Neural progenitor cell (in vitro differentiated cells): ENCODE data around the gene GABRR3. TPM values are rescaled to one million over a fixed set of nuclear protein-coding genes. Genes with fewer than 3 reads are reported as not detected.

Experiments used
- DNase-seq: peaks from one replicate; pipeline ENCODE4 v3.0.0-alpha.2; 2016; ENCODE audit warnings: low spot score
- H2AFZ ChIP-seq: fragments of 200-600 bp; sonication (generic); replicated peaks from 2 replicates; pipeline ENCODE4 v1.6.1; 2016; ENCODE audit warnings: antibody characterized with exemption
- H3F3A ChIP-seq: fragments of 200-600 bp; sonication (generic); 2 replicates; pipeline ENCODE4 v1.6.1; 2016; ENCODE audit warnings: antibody characterized with exemption, low read depth
- H3K27ac ChIP-seq: fragments of 200-600 bp; sonication (generic); 2 replicates; pipeline ENCODE4 v1.5.1; 2016; ENCODE audit warnings: mild to moderate bottlenecking
- H3K27me3 ChIP-seq: fragments of 200-600 bp; sonication (generic); 2 replicates; pipeline ENCODE4 v1.6.1; 2016; ENCODE audit warnings: mild to moderate bottlenecking, moderate library complexity
- H3K36me3 ChIP-seq: fragments of 200-600 bp; sonication (generic); 2 replicates; pipeline ENCODE4 v1.5.1; 2016
- H3K4me1 ChIP-seq: fragments of 200-600 bp; sonication (generic); 2 replicates; pipeline ENCODE4 v1.6.1; 2016; ENCODE audit warnings: mixed run types
- H3K4me2 ChIP-seq: fragments of 200-600 bp; sonication (generic); 2 replicates; pipeline ENCODE4 v1.6.1; 2016
- H3K4me3 ChIP-seq: fragments of 200-600 bp; sonication (generic); 2 replicates; pipeline ENCODE4 v1.5.1; 2016
- H3K79me2 ChIP-seq: fragments of 200-600 bp; sonication (generic); 2 replicates; pipeline ENCODE4 v1.6.1; 2016; ENCODE audit warnings: low read depth
- H3K9ac ChIP-seq: fragments of 200-600 bp; sonication (generic); 2 replicates; pipeline ENCODE4 v1.6.1; 2016
- H3K9me3 ChIP-seq: fragments of 200-600 bp; sonication (generic); 2 replicates; pipeline ENCODE4 v1.5.1; 2016; ENCODE audit warnings: low read depth
- H4K20me1 ChIP-seq: fragments of 200-600 bp; sonication (generic); 2 replicates; pipeline ENCODE4 v1.6.1; 2016; ENCODE audit warnings: low read depth
- H3K27ac Mint-ChIP-seq: 3 replicates; pipeline ENCODE4 v1.8.0; 2021; ENCODE audit warnings: mixed read lengths
- H3K27me3 Mint-ChIP-seq: 2 replicates; pipeline ENCODE4 v1.8.0; 2022; ENCODE audit warnings: low read depth, mild to moderate bottlenecking, inconsistent platforms, moderate library complexity, mixed read lengths; ENCODE audit not compliant: insufficient read depth
- H3K36me3 Mint-ChIP-seq: 3 replicates; pipeline ENCODE4 v1.8.0; 2021; ENCODE audit warnings: mixed read lengths
- H3K4me1 Mint-ChIP-seq: 3 replicates; pipeline ENCODE4 v1.8.0; 2021; ENCODE audit warnings: mixed read lengths
- H3K4me3 Mint-ChIP-seq: 3 replicates; pipeline ENCODE4 v1.8.0; 2021; ENCODE audit warnings: mild to moderate bottlenecking, moderate library complexity, mixed read lengths
- H3K9me3 Mint-ChIP-seq: 3 replicates; pipeline ENCODE4 v1.8.0; 2020; ENCODE audit warnings: mixed read lengths
- EZH2 ChIP-seq: fragments of 200-600 bp; sonication (generic); IDR thresholded peaks from 2 replicates; pipeline ENCODE4 v1.6.1; 2017; ENCODE audit warnings: antibody characterized with exemption, mild to moderate bottlenecking, moderate library complexity
- EZH2phosphoT487 ChIP-seq: fragments of 200-600 bp; sonication (generic); IDR thresholded peaks from 2 replicates; pipeline ENCODE4 v1.6.1; 2017; ENCODE audit warnings: antibody characterized with exemption
- total RNA-seq: library from RNA; depleted of rRNA; stranded (reverse); fragments of >200 nt; gene quantifications from 2 replicates; pipeline ENCODE4 v1.2.3, GENCODE V29; 2015; ENCODE audit warnings: low replicate concordance
- TF ChIP-seq, protein P1 (sequence below): fragments of 200-600 bp; sonication (generic); IDR thresholded peaks from 2 replicates; pipeline ENCODE4 v1.5.1; 2017; ENCODE audit warnings: antibody characterized with exemption, mild to moderate bottlenecking

GABRR3 gene
- total RNA-seq, 1 donor from 2014 or later, result not detected

DNA sequence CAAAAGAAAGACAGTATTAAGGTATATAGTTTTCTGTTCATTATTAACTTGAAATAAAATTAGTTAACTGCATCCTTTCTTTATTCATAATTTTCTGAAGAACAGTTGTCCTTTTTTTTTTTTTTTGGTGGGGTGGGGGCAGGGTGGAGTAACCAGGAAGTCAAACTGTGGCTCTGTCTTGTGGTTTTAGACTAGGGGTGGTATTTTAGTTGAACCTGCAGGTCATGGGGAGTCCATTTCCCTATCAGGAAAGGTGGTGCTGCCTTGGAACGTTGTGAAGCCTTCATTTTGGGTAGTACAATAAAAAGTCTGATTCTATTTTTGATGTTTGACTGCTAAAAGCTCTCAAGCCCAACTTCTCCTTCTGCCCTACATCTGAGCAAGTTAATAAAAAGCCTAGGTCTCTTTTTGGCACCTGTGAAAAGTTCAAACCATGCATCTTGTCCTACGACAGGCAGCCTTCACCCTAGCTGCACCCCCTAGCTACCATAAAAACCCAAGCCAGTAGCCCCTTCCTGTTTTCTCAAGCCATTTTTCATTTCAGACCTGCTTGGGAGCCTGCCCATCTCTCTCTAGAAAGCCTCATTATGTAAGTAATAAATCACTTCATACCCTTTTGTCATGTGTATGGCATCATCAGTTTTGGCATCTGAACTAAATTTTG, 31.7 kb downstream of the GABRR3 start:
- no peaks in the 10 kb centered on the region for H4K20me1 ChIP-seq
- Mint-ChIP-seq H3K36me3 (no peaks in the 10 kb centered on the region), H3K4me1 (no peaks in the 10 kb centered on the region), H3K27me3 (no peaks in the 10 kb centered on the region), H3K4me3 (no peak overlapping the region), H3K27ac (no peak overlapping the region), H3K9me3 (no peaks in the 10 kb centered on the region)
- TF ChIP-seq, protein P1, sequence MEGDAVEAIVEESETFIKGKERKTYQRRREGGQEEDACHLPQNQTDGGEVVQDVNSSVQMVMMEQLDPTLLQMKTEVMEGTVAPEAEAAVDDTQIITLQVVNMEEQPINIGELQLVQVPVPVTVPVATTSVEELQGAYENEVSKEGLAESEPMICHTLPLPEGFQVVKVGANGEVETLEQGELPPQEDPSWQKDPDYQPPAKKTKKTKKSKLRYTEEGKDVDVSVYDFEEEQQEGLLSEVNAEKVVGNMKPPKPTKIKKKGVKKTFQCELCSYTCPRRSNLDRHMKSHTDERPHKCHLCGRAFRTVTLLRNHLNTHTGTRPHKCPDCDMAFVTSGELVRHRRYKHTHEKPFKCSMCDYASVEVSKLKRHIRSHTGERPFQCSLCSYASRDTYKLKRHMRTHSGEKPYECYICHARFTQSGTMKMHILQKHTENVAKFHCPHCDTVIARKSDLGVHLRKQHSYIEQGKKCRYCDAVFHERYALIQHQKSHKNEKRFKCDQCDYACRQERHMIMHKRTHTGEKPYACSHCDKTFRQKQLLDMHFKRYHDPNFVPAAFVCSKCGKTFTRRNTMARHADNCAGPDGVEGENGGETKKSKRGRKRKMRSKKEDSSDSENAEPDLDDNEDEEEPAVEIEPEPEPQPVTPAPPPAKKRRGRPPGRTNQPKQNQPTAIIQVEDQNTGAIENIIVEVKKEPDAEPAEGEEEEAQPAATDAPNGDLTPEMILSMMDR, result no peak
- TF ChIP-seq EZH2 (no peak), EZH2phosphoT487 (no peak)
- H3K27ac ChIP-seq, result no peak overlapping the region
- no peak overlapping the region for H3K4me2 ChIP-seq
- H3K9me3 ChIP-seq, result no peaks in the 10 kb centered on the region
- no peak overlapping the region for H3K9ac ChIP-seq
- H3K4me3 ChIP-seq, result no peak overlapping the region
- no peak for DNase-seq
- H3K36me3 ChIP-seq, result no peaks in the 10 kb centered on the region
- no peak overlapping the region for H2AFZ ChIP-seq
- H3K79me2 ChIP-seq, result no peaks in the 10 kb centered on the region
- H3K4me1 ChIP-seq, result no peaks in the 10 kb centered on the region
- no peaks in the 10 kb centered on the region for H3F3A ChIP-seq
- no peaks in the 10 kb centered on the region for H3K27me3 ChIP-seq

DNA sequence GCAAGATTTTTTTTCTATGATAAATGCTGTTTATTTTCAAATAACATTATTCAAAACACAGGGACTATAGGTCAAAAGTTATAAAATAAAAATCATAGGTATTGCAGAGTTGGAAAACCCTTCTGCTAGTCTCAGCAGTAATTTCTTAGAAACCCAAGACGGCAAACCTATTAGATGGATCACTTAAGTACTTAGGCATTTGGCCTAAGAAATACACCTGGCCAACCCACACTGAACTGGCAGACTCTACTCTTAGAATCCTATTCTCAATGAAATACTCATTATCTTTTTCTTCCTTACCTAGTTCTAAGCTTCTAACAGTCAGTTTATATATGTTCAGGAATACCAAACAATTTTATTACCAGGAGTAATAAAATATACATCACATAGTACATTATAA, 32.4 kb downstream of the GABRR3 start:
- no peaks in the 10 kb centered on the region for H3K4me1 Mint-ChIP-seq
- no peaks in the 10 kb centered on the region for H3K36me3 Mint-ChIP-seq
- no peaks in the 10 kb centered on the region for H4K20me1 ChIP-seq
- no peaks in the 10 kb centered on the region for H3K79me2 ChIP-seq
- H2AFZ ChIP-seq, result no peak overlapping the region
- no peaks in the 10 kb centered on the region for H3K9me3 Mint-ChIP-seq
- H3K4me2 ChIP-seq, result no peak overlapping the region
- DNase-seq, result no peak
- no peaks in the 10 kb centered on the region for H3F3A ChIP-seq
- H3K36me3 ChIP-seq, result no peaks in the 10 kb centered on the region
- no peak overlapping the region for H3K27ac ChIP-seq
- H3K9ac ChIP-seq, result no peak overlapping the region
- TF ChIP-seq EZH2 (no peak), EZH2phosphoT487 (no peak)
- TF ChIP-seq, protein P1, result no peak
- H3K27ac Mint-ChIP-seq, result no peak overlapping the region
- H3K4me1 ChIP-seq, result no peaks in the 10 kb centered on the region
- no peaks in the 10 kb centered on the region for H3K27me3 Mint-ChIP-seq
- no peak overlapping the region for H3K4me3 Mint-ChIP-seq
- no peak overlapping the region for H3K4me3 ChIP-seq
- no peaks in the 10 kb centered on the region for H3K9me3 ChIP-seq
- no peaks in the 10 kb centered on the region for H3K27me3 ChIP-seq

- no peak overlapping the region for H3K27ac Mint-ChIP-seq
- no peaks in the 10 kb centered on the region for H3K27me3 ChIP-seq
- H3K36me3 Mint-ChIP-seq, result no peaks in the 10 kb centered on the region
- no peak overlapping the region for H2AFZ ChIP-seq
- no peaks in the 10 kb centered on the region for H3K4me1 Mint-ChIP-seq
- TF ChIP-seq EZH2, result no peak
- TF ChIP-seq, protein P1, result no peak
- TF ChIP-seq EZH2phosphoT487, result no peak
- H3F3A ChIP-seq, result no peaks in the 10 kb centered on the region
- H3K4me3 Mint-ChIP-seq, result no peak overlapping the region
- no peak overlapping the region for H3K27ac ChIP-seq
- H3K9ac ChIP-seq, result no peak overlapping the region
- no peaks in the 10 kb centered on the region for H3K36me3 ChIP-seq
- H3K27me3 Mint-ChIP-seq, result no peaks in the 10 kb centered on the region
- no peak for DNase-seq
- no peaks in the 10 kb centered on the region for H3K79me2 ChIP-seq
- no peak overlapping the region for H3K4me3 ChIP-seq
- H3K4me2 ChIP-seq, result no peak overlapping the region
- H3K4me1 ChIP-seq, result no peaks in the 10 kb centered on the region
- no peaks in the 10 kb centered on the region for H3K9me3 Mint-ChIP-seq
- H3K9me3 ChIP-seq, result no peaks in the 10 kb centered on the region
- no peaks in the 10 kb centered on the region for H4K20me1 ChIP-seq
Measured at GRCh38 chr3:97999994-98000393, 35.1 kb downstream of the GABRR3 start.
